DND-41 (cell line): ENCODE measurements around the gene TSPOAP1.

ENCODE experiments used
- ATAC-seq: fragments of 200-7000 bp; cut with Tn5 transposase; 3 replicates; pipeline ENCODE4 v1.9.1; 2021; ENCODE audit warnings: low read depth; ENCODE audit not compliant: insufficient read depth
- DNase-seq: peaks from one replicate; pipeline ENCODE4 v3.0.0-alpha.2; 2020
- H2AFZ ChIP-seq: 2 replicates; pipeline ENCODE4 v1.6.0; 2012; ENCODE audit warnings: low read depth, low read length
- H3K27ac ChIP-seq: 2 replicates; pipeline ENCODE4 v1.5.1; 2012; ENCODE audit warnings: low read length, inconsistent platforms
- H3K27me3 ChIP-seq: fragments of 200-600 bp; sonication (generic); 2 replicates; pipeline ENCODE4 v1.6.0; 2012; ENCODE audit warnings: low read length, mild to moderate bottlenecking, inconsistent platforms; ENCODE audit not compliant: insufficient read depth, poor library complexity
- H3K36me3 ChIP-seq: 2 replicates; pipeline ENCODE4 v1.5.1; 2012; ENCODE audit warnings: low read length, inconsistent platforms; ENCODE audit not compliant: insufficient read depth
- H3K4me1 ChIP-seq: 2 replicates; pipeline ENCODE4 v1.5.1; 2012; ENCODE audit warnings: mild to moderate bottlenecking, low read length; ENCODE audit not compliant: insufficient read depth
- H3K4me2 ChIP-seq: 2 replicates; pipeline ENCODE4 v1.6.0; 2012; ENCODE audit warnings: mild to moderate bottlenecking, moderate library complexity, low read length, inconsistent platforms; ENCODE audit not compliant: insufficient read depth
- H3K4me3 ChIP-seq, 2 experiments: fragments of 200-600 bp in 1 of 2; shearing (Covaris generic) in 1 of 2; 2 replicates each; pipeline ENCODE4 v1.5.1; 2012 to 2016; ENCODE audit warnings: inconsistent platforms in 2 of 2, low read length in 2 of 2, mild to moderate bottlenecking in 2 of 2, low read depth in 1 of 2, moderate library complexity in 1 of 2
- H3K79me2 ChIP-seq: 2 replicates; pipeline ENCODE4 v1.6.0; 2012; ENCODE audit warnings: low read length, inconsistent platforms; ENCODE audit not compliant: insufficient read depth
- H3K9ac ChIP-seq: 2 replicates; pipeline ENCODE4 v1.6.0; 2012; ENCODE audit warnings: low read depth, mild to moderate bottlenecking, inconsistent platforms, low read length, moderate library complexity
- H3K9me3 ChIP-seq: 2 replicates; pipeline ENCODE4 v1.5.1; 2012; ENCODE audit warnings: low read length, moderate library complexity, mild to moderate bottlenecking, inconsistent platforms; ENCODE audit not compliant: insufficient read depth, severe bottlenecking
- H4K20me1 ChIP-seq: 2 replicates; pipeline ENCODE4 v1.6.0; 2012; ENCODE audit warnings: low read length; ENCODE audit not compliant: insufficient read depth
- CTCF ChIP-seq: IDR thresholded peaks from 2 replicates; pipeline ENCODE4 v1.5.1; 2012; ENCODE audit warnings: borderline replicate concordance, low read length, moderate library complexity, mild to moderate bottlenecking; ENCODE audit not compliant: poor library complexity, severe bottlenecking; ENCODE audit errors: extremely low read depth
- EZH2 ChIP-seq: IDR thresholded peaks from 3 replicates; pipeline ENCODE4 v1.6.1; 2012; ENCODE audit warnings: borderline replicate concordance, low read depth, mild to moderate bottlenecking, moderate library complexity, low read length, inconsistent platforms; ENCODE audit not compliant: severe bottlenecking

TSPOAP1 gene

GRCh38 chr17:58339755-58340404 is 11.3 kb upstream of the TSPOAP1 start:
- H3K4me2 ChIP-seq = peak overlapping the region; percentile 65
- peaks cover 51% of the 10 kb centered on the region for H3K36me3 ChIP-seq
- H3K9me3 ChIP-seq = no peaks in the 10 kb centered on the region
- H3K79me2 ChIP-seq = peaks cover 96% of the 10 kb centered on the region
- no peaks in the 10 kb centered on the region for H3K27me3 ChIP-seq
- peak overlapping the region; percentile 63 to 96; a peak in 3 of 4 replicates for H3K4me3 ChIP-seq
- DNase-seq (peak; percentile 46), ATAC-seq (no peak)
- H3K4me1 ChIP-seq = peaks cover 92% of the 10 kb centered on the region
- peak overlapping the region; percentile 100 for H3K27ac ChIP-seq
- TF ChIP-seq EZH2 = no peak
- TF ChIP-seq CTCF = no peak
- no peaks in the 10 kb centered on the region; the same call in 1 of the 2 replicates for H4K20me1 ChIP-seq
- no peak overlapping the region for H2AFZ ChIP-seq
- H3K9ac ChIP-seq = peak overlapping the region; percentile 99

GRCh38 chr17:58338841-58339754 is 10.5 kb upstream of the TSPOAP1 start:
- Histone ChIP-seq H3K79me2 (peaks cover 96% of the 10 kb centered on the region), H3K4me2 (peak overlapping the region; percentile 65), H3K27me3 (no peaks in the 10 kb centered on the region), H3K9ac (peak overlapping the region; percentile 99), H3K27ac (peak overlapping the region; percentile 100), H3K9me3 (no peaks in the 10 kb centered on the region), H3K4me3 (peak overlapping the region; percentile 63 to 96), H2AFZ (no peak overlapping the region), H3K36me3 (peaks cover 51% of the 10 kb centered on the region), H3K4me1 (peaks cover 92% of the 10 kb centered on the region), H4K20me1 (no peaks in the 10 kb centered on the region; the same call in 1 of the 2 replicates)
- ATAC-seq (peak; percentile 20), DNase-seq (peak; percentile 92)
- TF ChIP-seq EZH2 (no peak), CTCF (no peak)

- peaks cover 51% of the 10 kb centered on the region for H3K36me3 ChIP-seq
- no peak overlapping the region for H2AFZ ChIP-seq
- H3K4me1 ChIP-seq = peaks cover 92% of the 10 kb centered on the region
- peak overlapping the region; percentile 100 for H3K27ac ChIP-seq
- H4K20me1 ChIP-seq = no peaks in the 10 kb centered on the region; the same call in 1 of the 2 replicates
- DNase-seq (no peak), ATAC-seq (no peak)
- no peaks in the 10 kb centered on the region for H3K27me3 ChIP-seq
- peak overlapping the region; percentile 99 for H3K9ac ChIP-seq
- H3K4me2 ChIP-seq = peak overlapping the region; percentile 65
- TF ChIP-seq CTCF (peak; percentile 54), EZH2 (no peak)
- no peaks in the 10 kb centered on the region for H3K9me3 ChIP-seq
- peak overlapping the region; percentile 63 to 96 for H3K4me3 ChIP-seq
- H3K79me2 ChIP-seq = peaks cover 96% of the 10 kb centered on the region
These were observed 9.9 kb upstream of the TSPOAP1 start for GRCh38 chr17:58338454-58338840.
